ENCODE measurements around the gene PPM1M.
A peak's percentile ranks its signal among the peaks of the same experiment; 100 is the strongest.

Gene PPM1M

GRCh38 chr3:52245322-52246263, at the start of gene PPM1M:
Gene PPM1M, plus strand, starts transcription at chr3:52245759. Its CDS starts 66 bp downstream, at chr3:52245825.
- no peak for TF ChIP-seq CTCF (IDR thresholded peaks at IDR 0.05; ENCODE audit: low read depth, low read length)
- peak within 1 kb of the TSS; percentile 59 to 63 for H3K4me3 ChIP-seq (replicated peaks in 1 of 2; ENCODE audit: low read depth in 2 of 2, low read length in 2 of 2)
- peak; percentile 30 to 62 for DNase-seq (ENCODE audit: low read depth in 2 of 2)

GRCh38 chr3:52195823-52196331, 49.7 kb upstream of the PPM1M start:
- H3K4me3 ChIP-seq (replicated peaks in 1 of 2; ENCODE audit: low read depth in 2 of 2, low read length in 2 of 2), result no peak overlapping the region
- TF ChIP-seq CTCF (IDR thresholded peaks at IDR 0.05; ENCODE audit: low read depth, low read length), result no peak
- DNase-seq (ENCODE audit: low read depth in 2 of 2), result peak; percentile 80 to 81

- no peak for DNase-seq (ENCODE audit: low read depth in 2 of 2)
- H3K4me3 ChIP-seq (replicated peaks in 1 of 2; ENCODE audit: low read depth in 2 of 2, low read length in 2 of 2), result no peak overlapping the region
- no peak for TF ChIP-seq CTCF (IDR thresholded peaks at IDR 0.05; ENCODE audit: low read depth, low read length)
These were observed 48.6 kb upstream of the PPM1M start for GRCh38 chr3:52196977-52197376.

- no peak for TF ChIP-seq CTCF (IDR thresholded peaks at IDR 0.05; ENCODE audit: low read depth, low read length)
- H3K4me3 ChIP-seq (replicated peaks in 1 of 2; ENCODE audit: low read depth in 2 of 2, low read length in 2 of 2), result peak overlapping the region; percentile 23 to 88
These were observed 48.1 kb upstream of the PPM1M start for GRCh38 chr3:52197499-52197841.

GRCh38 chr3:52197842-52198625, 47.5 kb upstream of the PPM1M start, which contains the start of gene ALAS1:
Gene ALAS1, plus strand, starts transcription at chr3:52198160. Its CDS starts 1,082 bp downstream, at chr3:52199242.
- peak; percentile 87 to 90 for DNase-seq (ENCODE audit: low read depth in 2 of 2)
- TF ChIP-seq CTCF (IDR thresholded peaks at IDR 0.05; ENCODE audit: low read depth, low read length), result no peak
- peak within 1 kb of the TSS; percentile 87 to 88 for H3K4me3 ChIP-seq (replicated peaks in 1 of 2; ENCODE audit: low read depth in 2 of 2, low read length in 2 of 2)

More at GRCh38 chr3:52197499-52197841, 48.1 kb upstream of the PPM1M start:
- no peak for DNase-seq (ENCODE audit: low read depth in 2 of 2)
